Measurements from ENCODE around the gene LBHD1. TPM values are rescaled to one million over a fixed set of nuclear protein-coding genes. Genes with fewer than 3 reads are reported as not detected.
A peak's percentile ranks its signal among the peaks of the same experiment; 100 is the strongest.
"Not testable (repeated sequence)": the region's sequence is repeated elsewhere in the genome, so short reads cannot be mapped to it uniquely, and the experiment has no call there.

LBHD1 gene
- total RNA-seq, 1 donor from 2014 or later: 3.2 TPM

DNA sequence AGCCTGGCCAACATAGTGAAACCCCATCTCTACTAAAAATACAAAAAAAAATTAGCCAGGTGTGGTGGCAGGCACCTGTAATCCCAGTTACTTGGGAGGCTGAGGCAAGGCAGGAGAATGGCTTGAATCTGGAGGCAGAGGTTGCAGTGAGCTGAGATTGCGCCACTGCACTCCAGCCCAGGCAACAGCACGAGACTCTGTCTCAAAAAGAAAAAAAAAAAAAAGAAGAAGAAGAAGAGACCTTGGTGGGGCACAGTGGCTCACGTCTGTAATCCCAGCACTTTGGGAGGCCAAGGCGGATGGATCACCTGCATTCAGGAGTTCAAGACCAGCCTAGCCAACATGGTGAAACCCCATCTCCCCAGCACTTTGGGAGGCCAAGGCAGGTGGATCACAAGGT lies 31.9 kb upstream of the LBHD1 start:
- intact Hi-C loops (cut with DNase I); DNase-seq; ATAC-seq (ENCODE audit: poor library complexity): not testable (repeated sequence)

DNA sequence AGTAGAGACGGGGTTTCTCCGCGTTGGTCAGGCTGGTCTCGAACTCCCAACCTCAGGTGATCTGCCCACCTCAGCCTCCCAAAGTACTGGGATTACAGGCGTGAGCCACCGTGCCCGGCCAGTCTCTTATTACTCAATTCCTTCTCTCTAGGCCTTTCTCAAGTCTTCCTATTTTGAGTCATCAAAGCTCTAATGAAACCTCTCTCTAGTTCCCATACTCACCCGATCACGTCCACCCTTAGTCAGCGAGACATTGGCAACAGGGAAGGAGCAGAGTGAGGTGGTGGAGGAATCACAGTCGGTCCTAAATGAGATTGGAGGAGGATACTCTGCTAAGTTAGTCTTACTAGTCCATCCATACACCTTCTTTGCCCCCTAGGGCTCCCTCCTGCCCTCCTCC lies 30.2 kb upstream of the LBHD1 start:
- intact Hi-C loops (cut with DNase I): no loop called here
- DNase-seq (no peak), ATAC-seq (ENCODE audit: poor library complexity) (no peak)

GRCh38 chr11:62694455-62695167 lies 22.5 kb upstream of the LBHD1 start:
- ATAC-seq (ENCODE audit: poor library complexity) (peak; percentile 83), DNase-seq (peak; percentile 86)
- intact Hi-C loops (cut with DNase I): loop anchor here (10.0 kb wide), 1 partner anchor 300 kb away; no protein-coding TSS in a partner anchor

- intact Hi-C loops (cut with DNase I): loop anchor here (10.0 kb wide), 1 partner anchor 299 kb away; no protein-coding TSS in a partner anchor
- DNase-seq; ATAC-seq (ENCODE audit: poor library complexity): not testable (repeated sequence)
Measured at GRCh38 chr11:62693624-62694023, 21.6 kb upstream of the LBHD1 start.

DNA sequence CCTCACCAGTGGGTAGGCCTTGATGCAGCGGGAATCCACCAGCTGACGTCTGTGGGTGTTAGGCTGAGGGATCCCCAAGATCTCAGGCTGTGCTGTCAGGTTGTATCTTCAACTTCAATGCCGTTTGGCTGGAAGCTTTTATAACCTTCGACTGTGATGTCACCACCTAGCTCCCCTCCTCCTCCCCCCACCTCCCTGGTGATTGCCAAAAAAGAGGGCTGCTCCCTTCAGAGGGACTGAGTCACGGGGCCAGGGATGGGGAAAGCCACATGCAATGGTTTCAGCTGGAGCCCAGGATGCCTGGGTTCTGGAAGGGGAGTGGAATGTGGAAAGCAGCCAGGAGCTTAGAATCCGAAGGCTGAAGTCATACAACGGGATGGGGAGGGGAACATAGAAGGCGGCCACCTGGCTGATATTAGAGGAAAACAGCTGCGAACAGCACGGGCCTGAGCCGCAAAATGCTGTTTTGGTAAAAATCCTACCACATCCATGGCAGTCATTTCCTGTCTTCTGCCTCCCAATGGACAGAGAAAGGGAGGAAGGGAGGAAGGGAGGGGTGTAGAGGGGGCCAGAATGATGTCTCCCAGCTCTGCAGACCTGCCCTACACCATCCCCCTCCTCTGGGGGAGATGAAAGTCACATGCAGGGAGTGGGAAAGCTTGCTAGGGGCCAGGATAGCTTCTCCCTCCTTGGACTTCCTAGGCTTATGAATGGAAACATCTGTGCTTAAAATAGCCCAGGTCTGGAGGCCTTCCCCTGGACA lies 17.5 kb upstream of the LBHD1 start, which contains the start of gene LRRN4CL:
Gene LRRN4CL, minus strand, starts transcription at position 110 of the 763 bp plus-strand sequence. CDS start 1,022 bp downstream, outside the sequence.
- intact Hi-C loops (cut with DNase I): loop anchor here (10.0 kb wide), 1 partner anchor 295 kb away; no protein-coding TSS in a partner anchor
- ATAC-seq (ENCODE audit: poor library complexity) (peak; percentile 88), DNase-seq (peak; percentile 82)

GRCh38 chr11:62688491-62688890 lies 16.4 kb upstream of the LBHD1 start:
- ATAC-seq (ENCODE audit: poor library complexity): peak; percentile 6
- intact Hi-C loops (cut with DNase I): no loop called here
- DNase-seq: no peak

GRCh38 chr11:62687508-62688396 lies 15.7 kb upstream of the LBHD1 start:
- peak; percentile 40 for ATAC-seq (ENCODE audit: poor library complexity)
- peak; percentile 51 for DNase-seq
- intact Hi-C loops (cut with DNase I): no loop called here

- intact Hi-C loops (cut with DNase I): no loop called here
- ATAC-seq (ENCODE audit: poor library complexity) (no peak), DNase-seq (no peak)
Measured at GRCh38 chr11:62682518-62682917, 10.5 kb upstream of the LBHD1 start.

DNA sequence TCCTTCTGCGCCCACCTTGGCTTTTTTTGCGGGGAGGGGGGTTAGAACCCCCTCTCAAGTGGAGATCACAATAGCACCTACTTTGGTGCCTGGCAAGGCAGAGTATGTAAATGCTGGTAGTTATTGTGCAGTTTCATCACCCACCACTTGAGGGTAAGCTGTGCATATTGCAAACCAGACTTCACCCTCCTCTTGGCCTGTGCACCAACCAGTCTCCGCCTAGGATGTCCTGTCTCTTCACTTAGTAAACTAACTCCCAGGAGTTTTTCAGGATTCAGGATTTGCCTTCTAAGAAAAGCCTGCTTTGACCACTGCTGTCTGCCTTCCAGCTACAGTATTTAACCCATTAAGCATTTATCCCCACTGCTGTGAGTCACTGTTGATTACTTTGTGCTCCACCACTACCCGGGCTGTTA lies 8.8 kb upstream of the LBHD1 start:
- peak; percentile 57 for DNase-seq
- intact Hi-C loops (cut with DNase I): no loop called here
- peak; percentile 64 for ATAC-seq (ENCODE audit: poor library complexity)

GRCh38 chr11:62678770-62679696 lies 7.0 kb upstream of the LBHD1 start, which contains the start of gene UBXN1:
TSS of gene UBXN1 (minus strand) at chr11:62679073. CDS start at chr11:62678923, 150 bp downstream.
- DNase-seq: peak; percentile 95
- peak; percentile 91 for ATAC-seq (ENCODE audit: poor library complexity)
- intact Hi-C loops (cut with DNase I): no loop called here

- ATAC-seq (ENCODE audit: poor library complexity): no peak
- DNase-seq: no peak
- intact Hi-C loops (cut with DNase I): no loop called here
Measured at GRCh38 chr11:62678433-62678769, 6.3 kb upstream of the LBHD1 start.

DNA sequence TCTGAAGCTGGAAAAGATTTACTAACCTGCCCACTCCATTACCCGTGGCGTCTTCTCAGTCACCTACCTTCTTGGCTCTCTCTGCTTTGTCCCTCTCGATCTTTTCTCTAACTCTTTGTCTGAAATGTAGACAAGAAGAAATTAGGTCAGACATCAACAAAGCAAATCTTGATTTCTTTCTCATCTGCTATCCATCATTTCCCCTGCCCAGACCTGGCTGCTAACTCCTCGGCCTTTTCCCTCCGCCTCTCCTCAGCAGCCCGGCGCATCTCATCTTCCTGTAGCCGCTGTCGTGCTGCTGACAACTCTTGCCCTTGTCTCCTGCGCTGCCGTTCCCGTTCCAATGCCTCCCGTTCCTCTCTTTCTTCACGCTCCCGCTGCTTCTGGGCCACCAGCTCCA lies 5.6 kb upstream of the LBHD1 start:
- intact Hi-C loops (cut with DNase I): no loop called here
- DNase-seq (no peak), ATAC-seq (ENCODE audit: poor library complexity) (no peak)

GRCh38 chr11:62677156-62677555 lies 5.1 kb upstream of the LBHD1 start:
- no peak for ATAC-seq (ENCODE audit: poor library complexity)
- intact Hi-C loops (cut with DNase I): no loop called here
- no peak for DNase-seq

DNA sequence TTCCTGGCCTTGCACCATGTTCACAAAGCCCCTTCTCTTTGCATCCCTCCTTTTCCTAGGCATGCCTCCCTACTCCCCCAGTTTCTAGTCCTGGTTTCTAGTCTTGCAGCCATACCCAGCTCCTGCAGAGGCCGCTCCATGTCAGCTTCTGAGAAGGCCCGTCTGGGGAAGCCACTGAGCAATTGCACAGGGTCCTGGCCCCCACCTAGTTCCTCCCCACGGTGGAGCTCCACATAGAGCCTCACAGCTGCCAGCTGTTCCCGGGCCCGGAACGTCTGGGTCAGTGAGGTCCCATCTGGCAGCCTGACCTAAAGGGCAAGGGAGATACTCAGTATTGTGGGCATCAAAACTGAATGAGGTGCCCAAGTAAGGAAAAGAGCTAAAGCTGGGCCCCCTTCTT lies 4.6 kb upstream of the LBHD1 start:
- ATAC-seq (ENCODE audit: poor library complexity): no peak
- DNase-seq: no peak
- intact Hi-C loops (cut with DNase I): no loop called here

GRCh38 chr11:62675415-62675814 lies 3.3 kb upstream of the LBHD1 start:
- DNase-seq; ATAC-seq (ENCODE audit: poor library complexity); intact Hi-C loops (cut with DNase I): not testable (repeated sequence)

DNA sequence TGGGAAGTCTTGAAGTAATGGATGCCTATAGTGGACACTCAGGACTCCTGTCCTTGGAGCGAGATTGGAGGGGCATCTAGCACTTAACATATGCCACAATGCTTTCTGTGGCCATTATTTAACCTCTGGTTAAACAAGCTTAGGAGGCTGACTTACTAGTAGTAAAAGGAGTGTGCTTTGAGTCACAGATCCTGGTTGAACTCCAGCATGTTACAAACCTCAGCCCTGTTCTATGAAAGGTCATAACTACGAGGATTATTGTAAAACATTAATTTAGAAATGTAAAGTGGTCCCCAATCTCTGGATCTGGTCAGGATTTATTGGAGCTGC lies 1.1 kb upstream of the LBHD1 start:
- ATAC-seq (ENCODE audit: poor library complexity): no peak
- intact Hi-C loops (cut with DNase I): no loop called here

DNA sequence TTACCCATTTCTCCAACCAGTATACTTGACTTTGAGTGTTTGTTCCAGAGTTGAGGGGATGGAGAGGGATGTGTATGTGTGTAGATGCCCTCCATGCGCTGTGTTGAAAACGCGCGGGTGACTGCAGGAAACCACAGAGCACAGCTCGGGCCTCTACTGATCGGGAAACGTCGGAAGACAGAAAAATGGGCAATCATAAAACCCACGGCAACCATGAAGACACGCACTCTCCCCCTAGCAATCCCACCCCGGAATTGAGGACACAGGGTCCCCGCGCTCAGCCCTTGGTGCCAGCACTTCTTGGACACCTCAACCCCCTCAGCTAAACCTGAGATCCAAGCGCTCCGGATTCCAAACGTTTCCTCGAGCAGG lies 845 bp downstream of the LBHD1 start:
- ATAC-seq (ENCODE audit: poor library complexity) (peak; percentile 32), DNase-seq (no peak)
- intact Hi-C loops (cut with DNase I): no loop called here

More for the DNA sequence above, 1.1 kb upstream of the LBHD1 start:
- no peak for DNase-seq
